Measurements from ENCODE around the gene IFI6. TPM values are rescaled to one million over a fixed set of nuclear protein-coding genes. Genes with fewer than 3 reads are reported as not detected.
A peak's percentile ranks its signal among the peaks of the same experiment; 100 is the strongest.

The IFI6 gene
- total and polyA plus RNA-seq, 2 experiments from 2014 or later: 31.9 to 50.2 TPM

DNA sequence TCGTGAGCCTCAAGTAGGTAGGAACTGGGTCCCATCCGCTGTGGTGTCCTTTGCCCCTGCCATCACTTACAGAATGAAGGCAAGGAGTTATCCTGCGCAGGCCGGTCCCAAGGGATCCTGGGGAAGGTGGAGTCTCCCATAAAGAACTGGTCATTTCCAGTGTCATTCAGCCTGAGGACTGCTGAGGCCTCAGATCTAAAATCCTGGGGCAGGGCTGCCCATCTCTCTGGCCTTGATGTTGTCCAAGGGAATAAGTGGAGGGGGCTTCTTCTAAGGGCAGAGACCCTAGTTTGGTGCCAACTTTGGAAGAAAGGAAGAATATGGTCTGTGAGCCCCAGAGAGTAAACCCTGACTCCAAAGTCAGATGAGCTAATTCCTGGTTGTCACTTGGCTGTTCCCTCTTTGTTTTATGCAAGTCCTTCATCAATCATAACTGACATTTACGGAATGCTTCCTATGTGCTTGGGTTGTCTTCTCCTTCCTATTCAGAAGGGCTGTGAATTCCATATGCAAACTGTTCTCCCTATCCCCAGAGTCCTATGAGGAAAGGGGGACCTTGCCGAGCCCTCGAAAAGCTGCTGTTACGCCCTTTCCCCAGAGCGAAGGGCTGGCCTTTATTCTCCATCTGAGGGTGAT, 6.9 kb downstream of the IFI6 start:
- Histone ChIP-seq H3K4me3 (no peak overlapping the region), H3K36me3 (ENCODE audit: low read depth) (no peaks in the 10 kb centered on the region), H3K9me2 (ENCODE audit: insufficient read depth) (no peaks in the 10 kb centered on the region), H2AFZ (no peak overlapping the region), H3F3A (ENCODE audit: insufficient read depth) (peaks cover 6% of the 10 kb centered on the region; the same call in 1 of the 2 replicates), H3K4me2 (ENCODE audit: unreplicated experiment) (no peak overlapping the region), H3K4me1 (ENCODE audit: insufficient read depth) (no peaks in the 10 kb centered on the region), H3K27me3 (replicated peaks; ENCODE audit: insufficient read depth) (no peaks in the 10 kb centered on the region), H4K20me1 (ENCODE audit: insufficient read depth) (no peaks in the 10 kb centered on the region), H3K9me3 (ENCODE audit: low read depth) (no peaks in the 10 kb centered on the region), H3K9ac (no peak overlapping the region), H3K27ac (no peak overlapping the region), H3K79me2 (ENCODE audit: insufficient read depth) (no peaks in the 10 kb centered on the region)
- in situ Hi-C loops (cut with MboI): loop anchor here (5.0 kb wide), 1 partner anchor 58 kb away; no protein-coding TSS in a partner anchor
- DNase-seq: no peak
- WGBS, 2 experiments (ENCODE audit: low coverage in 1 of 2, low lambda C conversion rate in 2 of 2, missing lambda C conversion rate in 2 of 2): 90 to 97% methylated on average over 9 of the region's 9 CpGs
- TF ChIP-seq EZH2 (IDR thresholded peaks at IDR 0.05; ENCODE audit: insufficient read depth, poor library complexity, severe bottlenecking): no peak
- no peak for TF ChIP-seq EZH2phosphoT487 (IDR thresholded peaks at IDR 0.05; ENCODE audit: insufficient read depth, low read depth)

- H3K27ac ChIP-seq: no peak overlapping the region
- DNase-seq: peak; percentile 55
- in situ Hi-C loops (cut with MboI): no loop called here
- no peak overlapping the region for H3K4me3 ChIP-seq
- no peaks in the 10 kb centered on the region for H3K27me3 ChIP-seq (replicated peaks; ENCODE audit: insufficient read depth)
- no peaks in the 10 kb centered on the region for H4K20me1 ChIP-seq (ENCODE audit: insufficient read depth)
- H3K4me2 ChIP-seq (ENCODE audit: unreplicated experiment): no peak overlapping the region
- H3K36me3 ChIP-seq (ENCODE audit: low read depth): no peaks in the 10 kb centered on the region
- no peaks in the 10 kb centered on the region for H3K9me3 ChIP-seq (ENCODE audit: low read depth)
- H3K79me2 ChIP-seq (ENCODE audit: insufficient read depth): no peaks in the 10 kb centered on the region
- TF ChIP-seq EZH2phosphoT487 (IDR thresholded peaks at IDR 0.05; ENCODE audit: insufficient read depth, low read depth) (no peak), EZH2 (IDR thresholded peaks at IDR 0.05; ENCODE audit: insufficient read depth, poor library complexity, severe bottlenecking) (no peak)
- H3F3A ChIP-seq (ENCODE audit: insufficient read depth): peaks cover 9% of the 10 kb centered on the region
- no peaks in the 10 kb centered on the region for H3K9me2 ChIP-seq (ENCODE audit: insufficient read depth)
- 62% methylated on average over 8 of the region's 8 CpGs for WGBS, 2 experiments (ENCODE audit: low coverage in 1 of 2, low lambda C conversion rate in 2 of 2, missing lambda C conversion rate in 2 of 2)
- no peak overlapping the region for H2AFZ ChIP-seq
- H3K4me1 ChIP-seq (ENCODE audit: insufficient read depth): peaks cover 3% of the 10 kb centered on the region
- H3K9ac ChIP-seq: no peak overlapping the region
Measured at GRCh38 chr1:27664291-27664690, 7.7 kb downstream of the IFI6 start.

DNA sequence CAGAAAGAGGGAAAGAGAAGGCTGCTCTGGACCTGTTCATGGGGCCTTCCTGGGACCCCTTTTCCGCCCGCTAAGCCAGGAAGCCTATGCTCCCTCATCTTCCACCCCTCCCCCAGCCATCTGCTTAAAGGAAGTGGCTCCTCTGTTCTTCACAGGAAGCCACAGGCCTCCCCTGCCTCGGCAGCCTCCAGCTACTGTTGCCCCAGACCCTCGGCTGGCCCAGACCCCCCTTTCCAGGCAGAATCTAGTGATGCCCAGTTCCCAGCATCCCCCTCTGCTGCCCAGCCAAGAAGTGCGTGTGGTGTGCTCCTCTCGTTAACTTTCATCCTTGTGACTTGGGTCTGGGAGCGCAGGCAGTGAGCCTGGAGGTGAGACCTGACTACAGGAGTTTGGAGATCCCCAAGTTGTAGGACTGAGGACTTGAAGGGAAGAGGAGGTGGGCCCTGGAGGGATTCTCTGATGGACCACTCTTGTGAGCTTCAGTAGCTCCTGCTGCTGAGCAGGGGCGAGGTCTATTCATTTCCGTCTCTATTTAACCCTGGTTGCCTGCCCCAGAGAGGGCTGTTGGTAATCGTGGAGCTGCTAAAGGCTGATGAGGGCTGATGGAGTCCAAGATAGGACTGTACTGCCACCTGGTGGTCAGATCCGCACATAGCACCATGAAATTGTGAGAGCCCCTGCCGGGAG, 9.1 kb downstream of the IFI6 start:
- Histone ChIP-seq H4K20me1 (ENCODE audit: insufficient read depth) (no peaks in the 10 kb centered on the region), H2AFZ (peak overlapping the region; percentile 87), H3K79me2 (ENCODE audit: insufficient read depth) (no peaks in the 10 kb centered on the region), H3F3A (ENCODE audit: insufficient read depth) (peaks cover 20% of the 10 kb centered on the region), H3K9me2 (ENCODE audit: insufficient read depth) (no peaks in the 10 kb centered on the region), H3K9me3 (ENCODE audit: low read depth) (no peaks in the 10 kb centered on the region), H3K9ac (peak overlapping the region; percentile 29; the same call in 1 of the 2 replicates), H3K27ac (no peak overlapping the region), H3K4me3 (no peak overlapping the region), H3K4me2 (ENCODE audit: unreplicated experiment) (no peak overlapping the region), H3K27me3 (replicated peaks; ENCODE audit: insufficient read depth) (no peaks in the 10 kb centered on the region), H3K36me3 (ENCODE audit: low read depth) (no peaks in the 10 kb centered on the region), H3K4me1 (ENCODE audit: insufficient read depth) (peaks cover 14% of the 10 kb centered on the region)
- no peak for TF ChIP-seq EZH2 (IDR thresholded peaks at IDR 0.05; ENCODE audit: insufficient read depth, poor library complexity, severe bottlenecking)
- no peak for TF ChIP-seq EZH2phosphoT487 (IDR thresholded peaks at IDR 0.05; ENCODE audit: insufficient read depth, low read depth)
- in situ Hi-C loops (cut with MboI): no loop called here
- peak; percentile 78 for DNase-seq
- WGBS, 2 experiments (ENCODE audit: low coverage in 1 of 2, low lambda C conversion rate in 2 of 2, missing lambda C conversion rate in 2 of 2): 29 to 31% methylated on average over 12 of the region's 12 CpGs

DNA sequence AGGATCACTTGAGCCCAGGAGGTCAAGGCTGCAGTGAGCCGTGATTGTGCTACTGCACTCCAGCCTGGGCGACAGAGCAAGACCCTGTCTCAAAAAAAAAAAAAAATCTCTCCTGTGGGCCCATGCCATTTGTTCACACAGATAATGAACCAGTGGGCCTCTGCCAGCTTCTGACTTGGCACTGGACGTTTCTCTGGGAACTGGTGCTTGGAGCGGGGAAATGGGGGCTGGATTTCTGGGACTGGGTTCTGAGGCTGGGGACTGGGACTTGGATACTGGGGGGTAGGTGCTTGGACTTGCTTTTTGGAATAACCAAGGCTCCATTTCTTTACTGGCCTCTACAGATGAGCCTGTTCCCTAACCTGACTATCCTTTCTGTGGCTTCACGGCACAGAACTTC, 9.7 kb downstream of the IFI6 start:
- in situ Hi-C loops (cut with MboI): no loop called here
- Histone ChIP-seq H3F3A (ENCODE audit: insufficient read depth) (peaks cover 20% of the 10 kb centered on the region), H3K79me2 (ENCODE audit: insufficient read depth) (no peaks in the 10 kb centered on the region), H3K4me1 (ENCODE audit: insufficient read depth) (peaks cover 14% of the 10 kb centered on the region), H3K27me3 (replicated peaks; ENCODE audit: insufficient read depth) (no peaks in the 10 kb centered on the region), H2AFZ (peak overlapping the region; percentile 87; the same call in 1 of the 2 replicates), H3K9me2 (ENCODE audit: insufficient read depth) (no peaks in the 10 kb centered on the region), H4K20me1 (ENCODE audit: insufficient read depth) (no peaks in the 10 kb centered on the region), H3K9me3 (ENCODE audit: low read depth) (no peaks in the 10 kb centered on the region), H3K36me3 (ENCODE audit: low read depth) (no peaks in the 10 kb centered on the region), H3K27ac (no peak overlapping the region), H3K9ac (no peak overlapping the region), H3K4me3 (no peak overlapping the region), H3K4me2 (ENCODE audit: unreplicated experiment) (no peak overlapping the region)
- 81 to 83% methylated on average over 5 of the region's 5 CpGs for WGBS, 2 experiments (ENCODE audit: low coverage in 1 of 2, low lambda C conversion rate in 2 of 2, missing lambda C conversion rate in 2 of 2)
- DNase-seq: no peak
- TF ChIP-seq EZH2phosphoT487 (IDR thresholded peaks at IDR 0.05; ENCODE audit: insufficient read depth, low read depth) (no peak), EZH2 (IDR thresholded peaks at IDR 0.05; ENCODE audit: insufficient read depth, poor library complexity, severe bottlenecking) (no peak)
